A549 (cell line): Measurements from ENCODE around the gene LIN7B.

ENCODE experiments used
- BCL3 ChIP-seq: fragments of >200 bp; sonication (Bioruptor Twin); formaldehyde crosslinking; IDR thresholded peaks from 3 replicates; pipeline ENCODE4 v1.6.1; 2016
- POLR2A ChIP-seq: IDR thresholded peaks from 2 replicates; pipeline ENCODE4 v1.6.1; 2012; ENCODE audit warnings: mild to moderate bottlenecking, low read length
- SREBF2 ChIP-seq: fragments of 450-650 bp; IDR thresholded peaks from 2 replicates; pipeline ENCODE4 v1.6.1; 2014; ENCODE audit warnings: mild to moderate bottlenecking, moderate library complexity

GRCh38 chr19:49109051-49109450 is 5.1 kb upstream of the LIN7B start:
- TF ChIP-seq SREBF2 (no peak), BCL3 (no peak), POLR2A (no peak)
